IPS-18c (cell line): ENCODE data around the gene RAC3.
A peak's percentile ranks its signal among the peaks of the same experiment; 100 is the strongest.

Experiments
- H3K4me3 ChIP-seq: 2 replicates; pipeline ENCODE4 v1.7.0; 2013; ENCODE audit warnings: low read depth, mild to moderate bottlenecking, low read length, moderate library complexity; ENCODE audit not compliant: insufficient read depth
- H3K9me3 ChIP-seq: one replicate; pipeline ENCODE4 v1.6.1; 2013; ENCODE audit warnings: mild to moderate bottlenecking, low read length, moderate library complexity; ENCODE audit not compliant: control insufficient read depth, insufficient read depth

RAC3 gene

GRCh38 chr17:82045936-82046484 is 14.5 kb downstream of the RAC3 start:
- Histone ChIP-seq H3K4me3 (no peak overlapping the region), H3K9me3 (no peaks in the 10 kb centered on the region)

GRCh38 chr17:82046903-82047302 is 15.4 kb downstream of the RAC3 start:
- no peak overlapping the region for H3K4me3 ChIP-seq
- H3K9me3 ChIP-seq, result no peaks in the 10 kb centered on the region

DNA sequence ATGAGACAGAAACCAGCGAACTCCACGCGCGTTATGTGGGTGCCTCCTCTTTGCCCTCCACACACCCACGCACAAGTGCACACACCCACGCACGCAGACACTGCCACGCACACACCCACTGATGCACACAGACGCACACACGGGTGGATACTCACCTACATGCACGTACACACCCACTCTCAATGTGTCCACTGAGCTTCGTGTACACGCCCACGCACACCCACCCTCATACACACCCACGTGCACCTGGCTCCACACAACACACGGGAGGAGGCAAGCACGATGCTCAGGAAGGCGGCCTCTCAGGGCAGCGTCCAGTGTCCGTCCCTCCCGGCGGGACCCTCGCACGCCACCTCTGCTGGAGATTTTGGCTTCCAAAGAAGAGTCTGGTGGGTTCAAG is 15.9 kb downstream of the RAC3 start:
- no peak overlapping the region for H3K4me3 ChIP-seq
- no peaks in the 10 kb centered on the region for H3K9me3 ChIP-seq

DNA sequence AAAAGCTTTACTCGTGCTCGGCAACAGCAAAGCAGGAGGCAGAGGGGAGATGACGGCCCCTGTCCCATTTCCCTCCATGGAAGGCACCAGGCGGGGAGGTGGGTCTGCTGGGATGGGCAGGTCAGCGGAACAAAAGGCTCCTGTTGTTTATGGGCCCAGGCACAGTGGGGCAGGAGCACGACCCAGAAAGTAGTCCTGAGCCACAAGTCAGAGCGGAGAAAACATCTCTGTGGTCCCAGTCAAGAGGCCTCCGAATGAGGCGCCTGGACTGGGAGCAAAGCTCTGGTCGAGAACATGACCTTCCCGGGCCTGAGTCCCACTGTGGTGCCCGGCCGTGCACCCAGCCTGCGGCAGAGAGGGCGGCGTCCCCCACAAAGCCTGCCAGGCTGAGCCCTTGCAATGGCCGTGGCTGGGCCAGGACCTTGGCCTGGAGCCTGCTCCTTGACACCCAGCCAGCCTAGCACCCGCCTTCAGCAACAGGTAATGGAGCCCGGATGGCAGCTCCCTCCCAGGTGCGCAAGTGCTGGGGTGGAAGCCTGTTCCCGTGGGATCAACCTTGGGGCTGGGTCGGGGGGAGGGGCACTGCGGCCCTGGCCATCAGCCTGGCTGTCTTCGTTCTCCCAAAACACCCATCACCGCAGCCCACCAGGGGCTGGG is 16.6 kb downstream of the RAC3 start:
- H3K4me3 ChIP-seq, result no peak overlapping the region
- no peaks in the 10 kb centered on the region for H3K9me3 ChIP-seq

- no peaks in the 10 kb centered on the region for H3K9me3 ChIP-seq
- no peak overlapping the region for H3K4me3 ChIP-seq
Measured at GRCh38 chr17:82048571-82048971, 17.1 kb downstream of the RAC3 start.

DNA sequence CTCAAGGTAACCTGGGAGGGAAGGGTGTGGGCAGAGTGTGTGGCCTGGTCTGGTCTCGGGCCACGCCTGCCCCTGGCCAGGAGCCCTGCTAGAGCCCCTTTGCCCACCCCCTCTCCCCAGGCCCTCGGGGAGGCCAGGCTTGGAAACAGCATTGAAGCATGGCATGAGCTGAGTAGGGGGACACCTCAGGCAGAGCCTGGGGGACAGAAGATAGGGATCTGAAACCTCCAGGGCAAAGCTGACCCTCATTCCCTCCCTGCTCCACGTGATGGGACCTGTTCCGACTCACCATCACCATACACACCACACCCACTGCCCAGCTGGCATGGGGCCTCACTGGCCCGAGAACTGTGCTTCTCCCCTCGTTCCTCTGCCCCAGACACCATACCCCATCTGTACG is 17.6 kb downstream of the RAC3 start:
- H3K9me3 ChIP-seq, result no peaks in the 10 kb centered on the region
- no peak overlapping the region for H3K4me3 ChIP-seq

DNA sequence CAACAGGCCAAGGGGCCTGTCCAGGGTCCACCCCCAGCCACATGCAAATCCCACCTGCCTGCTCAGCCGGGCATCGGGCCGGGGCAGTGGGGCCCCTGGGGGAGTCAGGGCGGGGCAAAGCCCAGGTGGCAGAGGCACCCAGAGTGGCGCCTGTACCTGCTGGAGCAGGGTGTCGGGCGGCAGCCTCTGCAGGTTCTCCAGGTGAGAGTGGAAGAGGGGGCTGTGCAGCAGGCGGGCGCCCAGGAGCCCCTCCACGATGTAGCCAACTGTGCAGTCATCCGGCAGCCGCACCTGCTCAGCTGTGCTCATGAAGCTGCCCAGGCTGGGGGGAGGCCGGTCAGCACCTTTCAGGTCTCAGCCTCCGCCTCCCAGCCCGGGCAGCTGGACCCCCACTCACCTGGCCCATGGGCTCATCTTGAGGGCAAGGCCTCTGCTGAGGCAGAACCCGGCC is 18.1 kb downstream of the RAC3 start:
- H3K4me3 ChIP-seq, result no peak overlapping the region
- H3K9me3 ChIP-seq, result peaks cover 2% of the 10 kb centered on the region

GRCh38 chr17:82050152-82050760 is 18.8 kb downstream of the RAC3 start:
- peak overlapping the region; percentile 59; the same call in 1 of the 2 replicates for H3K4me3 ChIP-seq

DNA sequence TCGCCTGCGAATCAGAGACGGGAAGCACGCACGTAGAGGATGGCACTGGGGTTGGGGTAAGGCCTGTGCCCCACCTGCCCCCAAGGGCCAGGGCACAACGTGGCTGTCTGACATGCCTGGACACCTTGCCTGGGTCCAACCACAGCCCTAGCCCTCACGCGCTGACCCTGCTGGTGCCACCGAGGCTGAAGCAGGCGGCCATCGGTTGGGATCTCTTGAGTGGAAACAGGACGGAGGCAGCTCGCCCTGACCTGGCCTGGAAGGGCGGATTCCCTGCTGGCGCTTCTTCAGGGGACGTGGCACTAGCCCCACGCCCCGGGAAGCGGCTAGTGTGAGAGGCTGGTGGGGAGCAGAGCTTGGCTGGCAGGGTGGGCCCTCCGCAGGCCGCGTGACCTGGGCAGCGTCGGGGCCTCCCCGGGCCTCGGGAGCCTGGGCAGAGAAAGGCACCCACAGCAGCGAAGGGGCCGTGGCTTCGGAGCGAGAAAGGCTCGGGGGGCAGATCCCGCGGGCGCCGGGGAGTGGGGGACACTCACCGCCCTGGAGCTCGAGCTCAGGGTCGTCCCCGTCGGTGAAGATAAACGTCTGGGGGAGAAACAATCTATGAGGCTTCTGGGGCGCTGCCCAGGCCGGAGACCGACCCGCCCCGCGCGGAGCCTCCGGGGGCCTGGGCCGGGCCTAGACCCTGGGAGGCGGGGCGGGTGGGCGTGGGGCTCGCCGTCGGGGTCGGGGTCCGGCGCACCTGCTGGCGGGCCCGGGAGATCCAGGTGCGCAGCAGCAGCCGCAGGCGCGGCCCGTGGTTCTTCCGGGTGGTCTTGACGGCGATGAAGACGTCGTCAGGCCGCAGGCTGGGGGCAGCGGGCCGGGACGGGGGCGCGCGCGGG is 19.5 kb downstream of the RAC3 start:
- Histone ChIP-seq H3K9me3 (peaks cover 2% of the 10 kb centered on the region), H3K4me3 (peak overlapping the region; percentile 59)

More at GRCh38 chr17:82050152-82050760, 18.8 kb downstream of the RAC3 start:
- H3K9me3 ChIP-seq, result peaks cover 2% of the 10 kb centered on the region

DNA sequence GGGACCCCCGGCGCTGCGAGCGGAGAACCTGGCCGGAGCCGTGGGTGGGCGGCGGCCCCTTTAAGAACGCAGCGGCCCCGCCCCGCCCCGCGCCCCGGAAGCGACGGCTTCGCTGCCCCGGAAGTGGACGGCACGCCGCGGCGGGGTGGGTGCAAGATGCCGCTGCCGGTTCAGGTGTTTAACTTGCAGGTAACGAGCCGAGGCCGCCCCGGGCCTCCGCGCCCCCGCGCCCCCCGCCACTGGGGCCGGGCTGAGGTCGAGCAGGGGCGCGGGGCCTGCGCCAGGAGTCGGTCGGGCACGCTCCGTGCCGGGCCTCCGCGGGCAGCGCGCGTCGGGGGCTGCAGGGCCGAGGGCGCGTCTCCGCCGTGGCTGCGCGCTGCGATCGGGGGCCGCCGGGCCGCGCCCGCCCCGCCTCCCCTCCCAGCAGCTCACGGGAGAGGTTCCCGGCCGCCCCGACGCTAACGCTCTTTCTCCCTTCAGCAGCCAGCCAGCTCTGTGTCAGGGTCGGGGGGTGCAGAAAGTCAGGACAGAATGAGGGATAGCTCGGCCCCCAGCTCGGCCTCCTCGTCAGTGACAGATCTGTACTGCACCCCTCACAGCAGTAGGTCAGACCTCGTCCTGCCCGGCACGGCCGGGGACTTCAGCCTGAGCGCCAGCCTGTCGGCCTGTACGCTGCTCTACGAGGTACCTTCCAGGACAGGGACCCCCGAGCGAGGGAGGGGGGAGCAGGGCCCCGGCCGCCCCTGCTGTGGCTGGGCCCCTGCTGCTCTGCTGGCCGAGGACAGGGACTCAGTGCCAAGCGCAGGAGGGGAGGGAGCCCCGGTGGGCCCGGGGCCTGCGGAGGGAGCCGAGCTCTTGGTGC is 20.5 kb downstream of the RAC3 start, which contains the start of the genes GPS1 and RFNG:
TSS of gene GPS1 (plus strand) at position 123 of the 862 bp plus-strand sequence. CDS start at position 157, 34 bp downstream.
TSS of gene RFNG (minus strand) at position 36 of the 862 bp plus-strand sequence. CDS start 45 bp downstream, outside the sequence.
- H3K4me3 ChIP-seq, result peak within 1 kb of the TSS; percentile 80

DNA sequence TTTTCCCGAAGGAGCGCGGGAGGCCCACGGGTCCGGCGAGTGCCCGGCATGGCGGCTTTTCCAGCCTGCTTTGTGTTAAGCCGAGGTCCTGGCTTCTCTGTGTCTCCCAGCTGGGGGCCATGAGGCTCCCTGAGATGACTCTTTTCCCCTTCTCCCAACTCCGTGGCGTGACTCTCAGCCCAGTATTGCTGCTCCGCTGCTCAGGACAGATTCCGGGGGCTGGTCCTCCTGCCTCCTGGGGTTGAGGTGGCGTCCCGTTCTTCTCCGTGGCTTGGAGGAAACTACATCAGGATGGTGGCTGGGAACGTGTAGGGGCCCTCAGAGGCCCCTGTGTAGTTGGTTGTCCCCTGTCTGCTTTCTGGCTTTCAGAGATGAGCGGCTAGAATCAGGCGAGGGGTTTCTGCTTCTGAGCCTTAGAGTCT is 21.2 kb downstream of the RAC3 start:
- peaks cover 2% of the 10 kb centered on the region for H3K9me3 ChIP-seq
- peak overlapping the region; percentile 80 for H3K4me3 ChIP-seq

More for the DNA sequence above, 20.5 kb downstream of the RAC3 start, which contains the start of the genes GPS1 and RFNG:
- peaks cover 2% of the 10 kb centered on the region for H3K9me3 ChIP-seq

DNA sequence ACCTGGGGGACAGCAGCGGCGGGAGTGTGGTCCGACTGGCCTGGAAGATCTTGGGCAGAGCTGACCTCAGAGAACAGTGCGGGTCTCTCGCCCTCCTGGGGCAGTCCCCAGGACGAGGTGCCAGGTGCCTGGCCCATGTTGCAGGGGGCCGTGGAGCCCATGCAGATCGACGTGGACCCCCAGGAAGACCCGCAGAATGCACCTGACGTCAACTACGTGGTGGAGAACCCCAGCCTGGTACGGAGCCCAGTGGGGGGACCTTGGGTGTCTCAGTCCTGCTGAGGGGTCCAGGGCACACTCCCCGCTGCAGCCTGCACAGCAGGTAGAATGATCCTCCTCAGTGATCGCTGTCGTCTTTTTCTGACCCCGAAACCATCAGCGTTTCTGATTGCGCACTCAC is 21.7 kb downstream of the RAC3 start:
- H3K9me3 ChIP-seq, result peaks cover 2% of the 10 kb centered on the region
- H3K4me3 ChIP-seq, result peak overlapping the region; percentile 80; the same call in 1 of the 2 replicates

- no peak overlapping the region for H3K4me3 ChIP-seq
- peaks cover 2% of the 10 kb centered on the region for H3K9me3 ChIP-seq
Measured at GRCh38 chr17:82053556-82054263, 22.2 kb downstream of the RAC3 start.

- no peak overlapping the region for H3K4me3 ChIP-seq
Measured at GRCh38 chr17:82054351-82055022, 23.0 kb downstream of the RAC3 start.

More at GRCh38 chr17:82054351-82055022, 23.0 kb downstream of the RAC3 start:
- H3K9me3 ChIP-seq, result peaks cover 2% of the 10 kb centered on the region
